HG03097 (cell line): ENCODE data around the gene ZMYND8.

ENCODE experiments used
- ATAC-seq: cut with Tn5 transposase; IDR thresholded peaks from one replicate; pipeline ENCODE4 v1.9.1; 2021; ENCODE audit not compliant: unreplicated experiment, low FRiP score

ZMYND8 gene

DNA sequence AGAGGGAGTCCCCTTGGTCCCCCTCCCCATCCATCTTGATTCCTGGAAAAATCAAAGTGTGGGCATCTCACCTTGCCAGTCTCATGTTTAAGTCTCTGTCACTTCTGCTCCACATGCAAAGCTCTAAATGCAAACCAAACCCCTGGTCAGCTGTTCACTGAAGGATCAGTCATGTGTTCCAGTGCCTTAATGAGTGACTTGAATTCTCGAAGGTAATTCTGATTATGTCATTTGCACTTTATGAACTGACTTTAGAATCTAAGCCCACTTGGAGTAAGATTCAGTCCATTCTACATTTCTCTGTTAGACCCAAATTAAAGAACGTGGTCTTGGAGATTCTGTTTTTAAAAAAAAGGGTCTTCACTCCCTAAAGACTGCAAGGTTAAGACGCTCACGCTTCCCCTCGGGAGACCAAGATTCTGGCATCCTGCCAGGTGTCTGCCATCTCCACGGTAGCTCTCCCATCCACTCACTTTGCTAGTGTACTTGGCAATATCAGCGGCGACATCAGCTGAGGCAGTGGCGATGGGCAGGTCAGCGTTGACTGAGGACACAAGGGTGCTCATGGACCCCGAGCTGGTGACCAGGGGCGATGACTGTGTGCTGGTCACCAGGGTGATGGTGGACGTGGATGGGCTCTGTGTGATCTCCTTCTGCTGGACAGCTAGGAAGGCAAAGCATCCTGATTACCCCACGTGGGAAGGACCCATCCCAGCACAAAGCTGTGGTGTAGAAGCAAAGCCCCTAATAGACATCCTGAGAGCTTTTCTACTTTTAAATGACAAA is 120.5 kb downstream of the ZMYND8 start:
- no peak for ATAC-seq

DNA sequence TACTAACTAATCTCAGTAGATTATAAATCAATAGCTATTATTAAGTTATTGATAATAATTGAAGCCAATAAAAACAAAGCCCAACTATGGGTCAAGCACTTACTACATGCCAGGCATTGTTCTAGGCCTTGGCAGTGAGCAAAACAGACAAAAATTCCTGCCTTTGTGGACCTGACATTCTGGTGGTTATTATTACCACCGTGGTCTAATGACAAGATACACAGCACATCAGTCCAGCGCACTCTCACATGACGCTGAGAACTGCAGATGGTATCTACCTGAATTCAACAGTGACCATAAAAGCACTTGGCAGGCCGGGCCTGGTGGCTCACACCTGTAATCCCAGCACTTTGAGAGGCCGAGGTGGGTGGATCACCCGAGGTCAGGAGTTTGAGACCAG is 121.4 kb downstream of the ZMYND8 start:
- no peak for ATAC-seq

DNA sequence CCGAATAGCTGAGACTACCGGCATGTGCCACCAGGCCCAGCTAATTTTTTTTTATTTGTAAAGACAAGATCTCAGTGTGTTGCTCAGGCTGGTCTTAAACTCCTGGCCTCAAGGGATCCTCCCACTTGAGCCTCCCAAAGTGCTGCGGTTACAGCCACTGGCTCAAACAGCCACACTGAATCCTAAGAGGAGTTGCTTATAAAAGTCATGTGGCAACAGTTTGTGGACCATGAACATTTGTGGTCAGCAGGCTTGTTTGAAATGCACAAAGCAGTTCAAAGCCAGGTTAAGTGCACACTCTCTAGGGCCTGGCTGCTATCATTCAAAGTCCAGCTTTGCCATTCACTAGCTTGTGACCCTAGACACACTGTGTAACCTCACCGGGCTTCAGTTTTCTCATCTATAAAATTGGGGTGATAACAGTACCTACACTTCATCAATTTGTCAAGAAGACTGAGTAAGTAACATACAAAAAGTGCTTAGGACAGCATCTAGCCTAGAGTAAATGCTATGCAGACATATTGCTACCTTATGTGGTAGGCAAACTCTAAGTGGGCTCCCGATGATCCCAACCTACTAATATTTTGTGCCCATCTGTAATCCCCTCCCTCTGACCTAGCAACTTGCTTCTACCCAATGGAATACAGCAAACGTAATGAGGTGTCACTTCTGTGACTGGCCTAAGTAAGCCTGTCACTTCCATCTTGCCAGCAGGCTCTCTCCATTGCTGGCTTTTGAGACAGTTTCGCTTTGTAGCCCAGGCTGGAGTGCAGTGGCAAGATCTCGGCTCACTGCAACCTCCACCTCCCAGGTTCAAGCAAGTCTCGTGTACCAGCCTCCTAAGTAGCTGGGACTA is 122.9 kb downstream of the ZMYND8 start:
- ATAC-seq = no peak

DNA sequence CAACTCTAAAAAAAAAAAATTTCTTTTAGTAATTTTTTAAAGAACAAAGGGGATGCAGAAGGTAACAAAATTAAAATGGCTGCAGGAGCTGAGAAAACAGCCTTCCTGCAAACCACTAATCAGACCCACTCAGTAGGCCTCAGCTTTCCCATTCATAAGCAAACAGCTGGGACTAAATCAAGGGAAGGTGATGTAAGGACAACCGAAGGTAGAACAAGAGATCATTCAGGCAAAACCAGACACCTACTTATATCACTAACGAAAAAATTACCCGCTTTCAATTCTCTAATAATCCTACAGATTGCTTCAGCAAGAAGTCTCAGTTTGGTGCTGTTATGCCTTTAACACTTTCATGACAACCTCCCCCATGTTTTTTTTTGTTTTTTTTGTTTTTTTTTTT is 124.0 kb downstream of the ZMYND8 start:
- no peak for ATAC-seq

DNA sequence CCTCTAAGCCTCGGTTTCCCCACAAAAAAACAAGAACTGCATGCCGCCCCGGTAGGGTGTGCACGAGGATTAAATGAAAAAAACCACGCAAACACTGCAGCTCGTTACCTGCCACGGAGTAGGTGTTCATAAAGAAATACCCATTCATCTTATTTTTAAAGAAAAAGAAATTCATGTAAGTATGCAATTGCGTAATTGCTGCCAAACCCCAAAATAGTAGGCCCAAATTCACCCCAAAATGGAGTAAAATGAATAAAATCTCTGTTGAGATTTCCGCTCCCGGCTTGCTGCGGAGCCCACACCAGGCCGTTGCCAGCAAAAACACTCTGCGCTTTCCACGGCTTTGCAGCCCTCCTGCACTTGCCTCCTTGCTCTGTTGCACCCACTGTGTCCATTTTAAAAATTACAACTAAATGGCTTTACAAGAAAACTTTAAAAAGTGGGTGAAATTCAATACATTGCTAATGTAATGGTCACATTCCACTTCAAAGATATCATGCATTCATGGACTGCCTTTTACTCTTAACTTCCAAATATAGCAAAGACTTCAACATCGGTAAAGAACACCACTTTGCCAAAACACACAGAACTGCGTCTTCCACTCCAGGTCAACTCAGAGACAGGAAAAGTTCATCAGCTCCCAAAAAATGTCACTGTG is 125.0 kb downstream of the ZMYND8 start:
- ATAC-seq = no peak

DNA sequence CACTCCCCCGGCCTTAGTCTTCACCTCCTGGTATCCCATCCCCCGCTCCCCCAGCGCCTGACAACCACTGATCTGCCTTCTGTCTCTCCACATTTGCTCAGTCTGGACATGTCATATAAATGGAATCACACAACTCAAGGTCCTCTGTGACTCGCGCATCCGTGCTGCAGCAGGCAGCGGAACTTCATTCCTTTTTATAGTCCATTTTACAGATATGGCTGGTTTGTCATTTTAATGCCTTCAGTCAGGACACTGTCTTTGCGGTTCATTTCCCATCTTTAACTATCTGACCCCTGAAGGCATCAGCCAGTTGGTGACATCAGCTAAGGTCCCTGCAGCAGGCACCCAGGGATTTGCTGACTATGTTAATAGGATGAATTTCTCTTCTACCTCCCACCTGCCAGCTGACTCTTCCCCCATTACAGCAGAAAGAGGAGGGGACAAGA is 125.7 kb downstream of the ZMYND8 start:
- no peak for ATAC-seq

DNA sequence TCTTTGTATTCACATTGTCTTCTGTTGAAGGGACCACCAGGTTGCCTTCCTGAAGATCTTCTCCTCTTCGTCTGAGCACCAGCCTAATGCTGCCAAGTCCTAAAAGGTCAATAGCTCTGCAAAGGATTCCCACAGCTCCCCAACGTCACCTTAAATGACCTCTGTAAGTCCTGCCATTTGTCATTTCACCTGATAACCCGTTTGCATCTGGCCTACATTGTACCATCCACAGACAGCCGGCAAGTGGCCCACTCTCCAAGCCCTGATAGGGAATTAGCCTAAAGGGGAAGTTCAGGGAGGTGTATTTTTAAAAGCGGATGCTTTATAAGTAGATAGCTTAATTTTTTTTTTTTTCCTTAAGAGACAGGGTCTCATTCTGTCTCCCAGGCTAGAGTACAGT is 127.8 kb downstream of the ZMYND8 start:
- ATAC-seq = no peak

DNA sequence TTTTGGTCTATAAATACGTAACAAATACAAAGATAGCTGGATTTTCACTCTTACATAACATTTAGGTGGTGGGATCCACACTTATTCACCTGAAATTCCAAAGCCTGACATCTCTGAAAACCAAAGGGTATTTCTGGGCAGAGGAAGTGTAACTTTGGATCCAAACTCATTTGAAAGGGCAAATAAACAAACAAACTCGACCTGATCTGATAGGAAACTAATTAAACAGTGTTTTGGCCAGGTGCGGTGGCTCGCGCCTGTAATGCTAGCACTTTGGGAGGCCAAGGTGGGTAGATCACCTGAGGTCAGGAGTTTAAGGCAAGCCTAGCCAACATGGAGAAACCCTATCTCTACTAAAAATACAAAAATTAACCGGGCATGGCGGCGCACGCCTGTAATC is 128.9 kb downstream of the ZMYND8 start:
- ATAC-seq = no peak

DNA sequence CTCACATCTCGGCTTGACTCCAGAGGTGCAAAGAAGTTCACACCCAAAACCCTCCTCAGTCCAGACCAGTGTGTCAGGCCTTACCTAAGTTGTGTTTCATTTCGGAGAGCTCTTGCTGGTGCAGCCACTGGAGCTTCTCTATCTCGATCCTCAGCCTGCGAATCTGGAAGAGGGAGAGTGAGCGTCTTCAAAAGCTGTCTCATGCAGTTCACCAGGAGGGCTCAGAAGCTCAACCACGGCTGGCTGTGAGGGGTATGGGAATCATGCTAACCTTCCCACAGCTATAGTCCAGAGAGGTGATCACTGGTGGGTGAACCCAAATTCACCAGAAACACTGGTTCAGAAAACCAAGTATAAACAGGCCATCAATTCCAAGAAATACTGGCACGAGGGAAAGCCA is 129.4 kb downstream of the ZMYND8 start:
- no peak for ATAC-seq

DNA sequence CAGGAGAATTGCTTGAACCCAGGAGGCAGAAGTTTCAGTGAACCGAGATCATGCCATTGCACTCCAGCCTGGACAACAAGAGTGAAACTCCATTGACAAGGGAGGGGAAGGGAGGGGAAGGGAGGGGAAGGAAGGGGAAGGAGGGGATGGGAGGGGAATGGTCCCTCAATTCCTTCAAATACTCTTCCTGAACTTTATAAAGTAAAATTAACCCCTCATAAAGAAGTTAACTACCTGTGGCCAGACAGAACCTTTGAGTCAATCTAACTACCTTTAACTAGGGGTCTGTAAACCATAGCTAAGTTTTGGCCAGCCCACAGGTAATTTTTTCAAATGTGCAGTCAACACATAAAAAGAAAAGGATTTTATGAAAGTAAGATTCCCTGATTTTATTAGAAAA is 131.0 kb downstream of the ZMYND8 start:
- no peak for ATAC-seq

DNA sequence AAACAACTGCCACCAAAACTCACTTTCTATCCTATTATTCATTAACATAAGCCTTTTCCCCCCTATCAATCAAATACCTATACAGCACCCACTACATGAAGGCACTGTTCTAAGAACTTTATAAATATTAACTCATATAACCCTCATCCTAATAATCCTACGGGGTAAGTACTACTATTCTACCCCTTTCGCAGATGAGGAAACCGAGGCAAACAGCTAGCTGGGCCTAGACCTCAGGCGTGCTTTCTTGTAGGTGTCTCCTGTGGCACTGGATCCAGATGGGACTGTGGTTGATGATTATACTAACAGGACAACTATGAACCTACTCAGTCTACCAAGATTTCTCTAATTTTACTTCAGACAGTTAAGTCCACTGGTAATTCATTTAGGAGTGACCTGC is 131.6 kb downstream of the ZMYND8 start:
- ATAC-seq = no peak

DNA sequence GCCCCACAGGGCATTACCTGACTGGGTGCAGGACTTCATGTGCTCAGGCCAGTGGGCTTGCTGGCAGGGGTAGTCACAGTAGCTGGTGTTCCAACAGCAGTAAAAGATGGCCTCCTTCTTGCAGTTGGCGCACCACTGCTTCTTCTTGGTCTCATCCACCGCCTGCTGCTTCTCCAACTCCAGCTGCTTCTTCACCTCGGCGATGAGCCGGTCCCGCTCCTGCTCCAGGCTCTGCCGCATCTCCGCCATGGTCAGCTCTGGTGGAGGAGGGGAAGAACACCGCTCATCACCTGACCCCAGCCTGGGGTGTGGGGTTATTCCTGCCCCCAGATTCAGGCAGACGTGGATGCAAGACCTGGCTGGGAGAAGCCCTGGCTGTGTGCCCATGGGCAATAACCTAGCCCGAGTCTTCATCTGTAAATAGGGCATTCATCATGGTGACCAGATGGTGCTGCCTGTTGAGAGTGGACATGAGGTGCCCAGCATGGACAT is 132.2 kb downstream of the ZMYND8 start:
- no peak for ATAC-seq

DNA sequence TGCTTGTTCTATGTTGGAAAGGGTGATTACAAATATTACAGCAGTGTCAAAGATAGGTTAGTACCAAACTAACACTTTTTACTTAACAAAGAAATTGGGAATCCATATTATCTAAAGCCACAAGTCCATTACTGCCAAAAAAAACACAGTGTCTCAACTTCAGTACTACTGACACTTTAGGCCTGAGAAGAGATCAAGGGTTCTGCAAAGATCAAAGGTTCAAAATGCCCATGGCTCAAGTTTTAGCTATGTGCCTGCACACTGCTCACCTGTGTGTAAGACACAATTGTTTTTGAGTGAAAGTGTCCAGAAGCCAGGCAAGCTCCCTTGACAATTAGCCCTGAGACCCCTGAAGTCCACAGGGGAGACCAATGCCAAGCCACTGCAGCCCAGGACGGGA is 132.6 kb downstream of the ZMYND8 start:
- no peak for ATAC-seq

DNA sequence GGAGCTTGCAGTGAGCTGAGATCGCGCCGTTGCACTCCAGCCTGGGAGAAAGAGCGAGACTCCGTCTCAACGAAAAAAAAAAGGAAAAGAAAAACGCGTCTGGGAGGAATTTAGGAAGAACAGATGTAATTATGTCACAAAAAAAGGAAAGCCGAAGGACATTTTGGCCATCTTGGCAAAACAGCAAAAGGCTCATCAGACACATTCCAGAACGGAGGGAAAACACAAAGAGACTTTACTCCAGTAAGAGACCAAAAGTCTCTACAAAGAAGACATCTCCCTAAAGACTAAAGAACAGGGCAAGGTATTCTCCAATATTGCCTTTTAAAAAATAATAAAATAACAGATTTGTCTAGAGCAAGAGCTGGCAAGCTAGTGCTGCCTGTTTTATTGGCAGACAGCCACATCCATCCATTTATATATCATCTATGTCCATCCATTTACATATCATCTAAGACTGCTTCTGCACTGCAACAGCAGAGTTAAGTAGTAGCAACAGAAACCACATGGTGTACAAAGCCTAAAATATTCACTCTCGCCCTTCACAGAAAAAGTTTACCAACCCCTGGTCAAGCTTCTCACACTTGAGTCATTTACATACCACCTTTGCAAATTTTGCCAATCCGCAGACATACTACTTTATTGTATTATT is 133.9 kb downstream of the ZMYND8 start:
- no peak for ATAC-seq

DNA sequence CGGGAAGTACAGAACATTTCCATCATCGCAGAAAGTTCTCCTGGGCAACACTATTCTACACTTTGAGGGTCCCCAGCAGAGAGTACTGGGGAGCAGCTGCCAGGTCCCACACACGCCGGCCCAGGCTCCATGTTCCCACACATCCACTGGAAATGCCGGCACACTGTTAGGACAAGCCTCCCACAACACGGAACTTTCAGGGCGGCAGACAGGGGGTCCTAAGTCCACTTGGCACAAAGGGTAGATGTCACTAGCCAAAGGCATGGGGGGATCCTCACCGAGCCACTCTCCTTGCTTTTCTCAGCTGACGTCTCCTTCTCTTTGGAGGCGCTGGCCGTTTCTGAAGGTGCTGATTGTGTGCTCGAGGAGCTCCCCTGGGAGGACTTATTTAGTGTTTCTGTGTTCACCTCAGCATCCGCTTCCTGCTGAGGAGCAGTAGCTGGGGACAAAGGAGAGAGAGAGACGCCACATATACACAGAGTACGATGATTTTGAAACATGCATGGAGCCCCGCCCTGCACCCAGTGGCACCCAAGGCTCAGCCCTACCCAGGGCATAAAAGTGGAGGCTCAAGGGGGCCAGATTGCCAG is 135.4 kb downstream of the ZMYND8 start:
- no peak for ATAC-seq

DNA sequence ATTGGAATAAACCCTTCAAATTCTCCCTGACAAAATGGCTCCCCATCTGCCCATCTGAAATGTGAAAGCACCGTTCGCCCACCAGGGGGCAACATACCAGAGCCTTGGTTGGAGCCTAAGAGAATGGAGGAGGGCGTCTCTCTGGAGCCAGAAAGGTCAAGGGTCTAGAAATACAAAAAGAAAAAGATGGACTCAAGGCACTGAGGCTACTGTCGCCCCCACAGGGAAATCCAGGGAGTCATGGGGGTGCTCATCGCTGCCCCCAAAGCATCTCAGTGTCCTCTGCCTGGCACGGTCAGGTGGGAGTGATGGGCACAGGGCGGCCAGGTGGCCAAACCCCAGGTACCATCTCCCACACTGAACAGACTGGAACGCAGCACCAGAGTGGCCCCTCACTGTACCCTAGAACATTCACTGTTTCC is 136.3 kb downstream of the ZMYND8 start:
- ATAC-seq = no peak

DNA sequence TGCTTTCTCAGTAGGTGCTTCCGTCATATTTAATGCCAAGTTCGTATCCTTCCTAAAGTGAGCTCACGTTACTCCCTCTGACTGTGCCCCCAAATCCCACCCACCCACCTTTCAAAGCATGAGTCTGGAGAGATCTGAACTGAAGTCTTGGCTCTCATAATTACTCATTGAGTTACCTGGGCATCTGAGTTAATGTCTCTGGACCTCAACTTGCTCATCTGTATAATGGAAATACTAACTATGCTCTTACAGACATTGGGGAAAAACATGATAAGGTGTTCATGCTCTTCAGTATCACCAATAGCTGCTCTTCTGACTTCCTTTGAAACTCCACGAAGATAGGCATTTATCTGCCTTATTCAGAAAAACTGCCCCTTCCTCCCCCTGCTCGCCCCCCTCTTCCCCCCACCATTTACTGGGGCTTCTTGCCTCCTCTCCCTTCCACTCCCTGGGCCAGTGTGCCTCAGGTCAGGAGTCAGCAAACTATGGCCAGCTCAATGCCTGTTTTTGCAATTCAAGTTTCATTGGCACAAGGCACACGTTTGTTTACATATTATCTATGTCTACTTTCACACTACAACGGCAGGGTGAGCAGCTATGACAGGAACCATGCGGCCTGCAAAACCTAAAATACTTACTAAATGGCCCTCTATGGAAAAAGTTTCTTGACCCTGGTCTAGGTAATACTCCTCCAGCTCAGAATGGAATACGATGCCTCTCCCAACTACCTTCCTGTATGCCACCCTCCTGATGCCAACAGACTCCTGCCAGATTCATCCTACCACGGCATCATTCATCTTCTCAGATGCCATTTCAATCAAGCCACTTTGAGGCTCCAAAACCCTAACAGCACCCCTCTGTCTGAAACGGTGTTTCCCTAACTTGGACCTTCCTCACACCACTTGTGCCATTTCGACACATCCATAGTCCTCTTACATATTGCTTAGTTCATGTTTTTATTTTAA is 138.7 kb downstream of the ZMYND8 start:
- ATAC-seq = no peak

DNA sequence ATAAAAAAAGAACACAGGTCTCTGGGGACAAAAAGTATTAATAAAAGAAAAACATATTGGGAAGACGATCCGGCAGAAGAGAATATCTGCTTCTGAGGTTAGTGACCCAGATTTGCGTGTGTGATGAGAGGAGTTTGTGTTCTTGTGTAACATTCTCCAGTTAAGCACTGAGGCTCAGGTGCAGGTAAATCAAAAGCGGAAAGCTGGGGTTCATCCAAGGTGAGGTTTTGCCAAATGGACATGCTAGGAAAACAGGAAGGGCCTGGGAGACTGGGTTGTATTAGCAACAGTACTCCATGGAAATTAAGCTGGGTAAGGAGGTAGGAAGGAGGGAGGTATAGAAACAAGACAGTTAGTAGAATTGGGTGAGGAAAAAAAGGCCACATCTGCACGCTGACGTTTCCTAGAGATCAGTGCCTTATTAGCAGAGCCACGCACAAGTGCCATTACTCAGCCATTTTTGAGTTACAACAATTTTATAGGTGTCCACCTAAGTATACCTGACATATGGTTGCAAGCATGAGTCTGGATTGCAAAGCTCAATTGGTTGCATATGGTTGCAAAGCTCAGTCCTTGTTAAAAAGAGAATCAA is 139.6 kb downstream of the ZMYND8 start:
- no peak for ATAC-seq
